GM18498 (cell line): Measurements from ENCODE around the gene PTHLH.

Experiments
- ATAC-seq: cut with Tn5 transposase; IDR thresholded peaks from one replicate; pipeline ENCODE4 v1.9.1; 2021; ENCODE audit warnings: mild to moderate bottlenecking, moderate library complexity; ENCODE audit not compliant: unreplicated experiment

PTHLH gene

DNA sequence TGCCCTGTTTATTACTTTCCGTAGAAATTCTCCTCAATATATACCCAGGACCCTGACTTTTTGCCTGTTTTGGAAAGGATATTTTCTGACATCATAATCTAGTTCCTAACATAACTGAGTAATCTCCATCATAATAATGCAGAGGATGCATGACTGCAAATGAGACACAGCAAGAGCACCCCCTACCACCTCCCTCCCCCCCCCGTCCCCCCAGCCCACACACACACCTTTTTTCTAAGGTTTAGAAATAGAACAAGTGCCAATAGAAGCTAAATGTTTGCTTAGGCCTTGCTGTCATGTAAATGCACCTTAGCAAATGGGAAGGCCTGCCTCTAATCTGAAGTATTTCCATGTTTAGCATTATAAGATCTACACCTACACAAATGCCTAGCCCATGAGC is at the start of gene PTHLH:
Gene PTHLH, minus strand, starts transcription at position 13 of the 400 bp plus-strand sequence. CDS start 3,239 bp downstream, outside the sequence.
- ATAC-seq = no peak

DNA sequence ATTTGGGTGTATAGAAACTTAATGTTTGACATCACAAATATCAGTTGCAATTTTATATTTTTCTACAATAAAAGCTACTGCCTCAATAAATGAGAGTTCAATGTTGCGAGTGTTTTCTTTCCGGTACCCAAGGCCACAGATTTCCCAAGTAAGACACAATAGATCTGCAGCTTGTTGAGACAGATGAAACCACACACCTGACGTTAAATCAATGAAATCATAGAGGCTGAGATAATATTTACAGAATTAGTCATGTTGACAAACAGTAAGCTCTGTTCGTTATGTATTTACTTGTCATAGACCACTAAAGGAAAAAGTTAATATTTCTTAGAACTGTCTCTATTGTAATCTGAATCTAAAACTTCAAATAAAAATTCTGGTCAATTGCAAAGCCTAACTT is 49.2 kb upstream of the PTHLH start:
- ATAC-seq = no peak

DNA sequence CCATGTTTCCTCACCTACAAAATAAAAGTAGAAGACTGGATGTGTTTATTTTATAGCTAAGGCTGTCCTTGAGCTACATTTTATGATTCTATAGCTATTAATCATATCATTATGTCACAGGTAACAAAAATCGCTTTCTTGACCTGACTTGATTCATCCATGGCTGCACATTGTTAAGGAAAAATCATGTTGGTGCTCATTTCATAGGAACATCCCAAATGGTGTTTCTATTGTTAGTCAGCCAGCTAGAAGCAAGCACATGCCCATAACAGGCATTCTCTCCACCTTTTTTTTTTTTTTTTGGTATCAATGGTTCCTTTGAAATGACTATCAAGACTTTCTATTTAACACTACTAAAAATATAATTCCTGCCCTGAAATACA is 45.3 kb upstream of the PTHLH start:
- ATAC-seq = no peak

DNA sequence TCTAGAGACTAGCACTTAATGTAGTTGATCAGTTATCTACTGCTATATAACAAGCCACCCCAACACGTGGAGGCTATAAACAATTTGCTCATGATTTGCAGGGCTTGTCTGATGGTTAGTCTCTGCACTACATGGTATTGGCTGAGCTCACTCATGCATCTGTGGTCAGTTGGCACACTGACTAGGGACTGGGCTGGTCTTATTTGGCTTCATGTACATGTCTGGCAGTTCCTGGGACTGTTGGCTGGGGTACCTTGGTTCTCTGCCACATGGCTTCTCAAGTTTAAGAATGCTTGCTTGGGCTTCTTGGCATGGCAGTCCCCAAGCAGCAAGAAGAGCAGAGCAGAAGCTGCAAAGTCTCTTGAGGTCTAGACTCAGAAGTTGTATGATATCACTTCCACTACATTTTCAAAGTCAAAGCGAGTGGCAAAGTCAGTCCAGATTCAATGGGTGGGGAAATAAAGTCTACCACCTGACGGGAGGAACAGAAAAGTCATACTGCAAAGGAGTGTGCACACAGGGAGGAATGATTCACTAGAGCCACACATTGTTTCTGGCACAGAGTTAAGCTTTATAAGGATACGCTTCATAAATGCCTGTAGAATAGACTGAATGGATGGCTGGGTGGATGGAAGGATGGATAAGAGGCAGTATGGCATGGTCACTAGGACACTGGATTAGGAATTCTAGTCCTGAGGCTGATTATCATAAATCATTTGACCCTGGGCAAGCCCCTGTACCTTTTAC is 44.8 kb upstream of the PTHLH start:
- ATAC-seq = no peak

DNA sequence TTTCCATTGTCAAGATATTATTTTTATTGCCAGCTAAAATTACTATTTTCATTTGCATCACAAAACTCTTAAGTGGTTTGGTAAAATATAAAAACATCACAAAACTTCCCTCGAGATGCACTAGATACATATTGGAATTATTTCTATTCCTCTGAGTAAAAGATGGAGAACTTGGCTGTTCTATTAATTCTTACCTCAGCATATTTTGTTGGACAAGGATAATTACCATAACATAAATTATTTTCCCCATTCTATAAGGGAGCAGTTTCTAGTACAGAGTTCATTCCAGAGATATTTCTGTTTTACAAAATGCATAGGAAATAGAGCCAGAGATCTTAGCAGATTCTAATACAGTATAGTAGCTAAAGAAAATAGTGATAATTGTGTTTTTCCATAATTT is 42.6 kb upstream of the PTHLH start:
- no peak for ATAC-seq

DNA sequence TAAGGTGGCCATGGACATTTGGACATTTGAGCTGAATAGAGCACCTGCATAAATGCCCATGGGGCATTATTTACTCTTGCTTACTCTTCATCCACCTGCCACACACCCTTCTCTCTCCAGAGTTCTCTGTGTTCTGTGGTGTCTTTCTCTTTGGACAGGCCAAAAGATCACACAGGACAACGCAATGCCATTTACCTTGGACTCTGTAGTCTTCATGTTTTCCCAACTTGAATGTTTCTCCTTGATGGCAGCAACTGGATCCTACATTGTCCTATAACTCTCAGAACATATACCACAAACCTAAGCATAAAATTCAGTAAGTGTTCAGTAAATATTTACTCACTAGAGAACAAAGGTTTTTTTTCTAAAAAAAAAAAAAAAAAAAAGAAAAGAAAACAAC is 41.7 kb upstream of the PTHLH start:
- ATAC-seq = no peak

DNA sequence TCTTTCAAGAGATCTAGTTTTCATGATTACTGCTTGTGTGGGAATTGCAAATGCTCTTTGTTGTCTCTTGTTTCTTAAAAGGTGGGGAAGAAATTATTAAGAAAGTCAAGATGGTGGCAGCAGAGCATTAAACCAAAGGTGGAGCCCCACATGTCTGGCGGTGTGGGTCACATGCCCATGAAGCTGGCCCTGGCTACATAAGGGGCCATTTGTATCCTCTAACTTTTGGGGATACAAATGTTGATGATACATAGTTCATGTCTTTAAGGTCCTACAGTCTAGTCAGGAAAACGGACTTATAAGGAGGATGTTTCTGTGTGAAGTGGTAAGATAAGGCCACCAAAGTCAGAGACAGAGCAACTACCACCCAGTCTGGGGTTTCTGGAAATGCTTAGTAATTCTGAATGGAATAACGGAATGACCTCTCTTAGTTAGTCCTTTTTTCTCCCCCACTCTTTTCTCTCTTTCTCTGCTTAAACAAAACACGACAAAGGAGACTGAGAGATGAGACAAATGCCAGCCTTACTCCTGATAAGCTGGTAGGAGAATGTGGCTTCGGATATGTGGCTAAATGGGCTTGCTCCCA is 39.9 kb upstream of the PTHLH start:
- no peak for ATAC-seq

DNA sequence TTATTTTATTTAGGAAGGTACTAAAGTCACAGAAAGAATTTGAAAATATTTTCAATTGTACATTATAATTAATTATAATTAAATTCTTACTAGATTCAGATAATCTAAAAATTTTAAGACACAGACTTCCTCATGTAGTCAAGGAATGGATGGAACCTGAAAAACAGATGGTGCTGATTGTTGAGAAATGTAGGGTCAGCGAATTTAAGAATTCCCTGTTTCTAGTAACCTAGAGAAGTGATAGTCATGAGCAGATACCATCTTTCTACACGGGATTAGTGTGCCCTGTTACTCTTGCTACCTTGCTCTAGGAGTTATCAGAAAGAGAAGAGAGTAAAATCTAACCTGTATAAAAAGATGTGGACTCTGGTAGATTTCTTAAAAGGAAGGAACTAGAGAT is 37.5 kb upstream of the PTHLH start:
- ATAC-seq = no peak

DNA sequence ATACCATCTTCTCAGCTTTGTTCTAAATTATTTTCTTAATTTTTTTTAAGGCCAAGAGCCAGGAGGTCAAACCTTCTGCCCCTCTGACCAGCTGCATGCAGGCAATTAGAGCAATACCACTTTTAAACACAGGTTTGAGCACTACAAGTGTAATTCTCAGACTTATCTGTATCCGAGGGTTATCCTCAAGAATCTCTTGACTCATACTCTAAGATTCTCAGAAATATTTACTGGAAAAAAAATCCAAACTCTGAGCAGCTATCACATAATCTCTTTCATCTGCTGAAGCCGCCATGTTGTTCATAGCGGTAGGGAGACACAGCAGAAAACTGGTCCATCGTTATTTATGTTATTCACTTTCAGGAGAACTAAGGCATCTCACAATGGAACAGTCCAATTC is 27.4 kb upstream of the PTHLH start:
- ATAC-seq = no peak

DNA sequence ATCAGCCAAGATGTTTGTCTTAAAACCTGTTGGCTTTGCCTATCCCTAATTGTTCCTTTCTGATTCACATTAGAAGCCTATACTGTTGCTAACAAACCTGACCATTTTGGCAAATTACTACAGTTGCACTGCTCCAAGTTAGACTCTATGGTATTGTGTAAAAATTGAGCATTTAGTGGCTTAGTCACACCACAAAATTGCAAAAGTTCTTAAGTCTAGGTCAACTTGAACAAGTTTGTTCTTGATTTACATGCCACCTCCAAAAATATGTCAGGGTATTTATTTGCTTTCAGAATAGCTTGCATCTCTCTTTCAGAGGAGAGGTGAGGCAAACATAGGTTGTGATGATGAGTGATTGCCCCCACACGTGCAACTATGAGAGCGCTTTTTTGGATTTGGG is 27.0 kb upstream of the PTHLH start:
- ATAC-seq = no peak

DNA sequence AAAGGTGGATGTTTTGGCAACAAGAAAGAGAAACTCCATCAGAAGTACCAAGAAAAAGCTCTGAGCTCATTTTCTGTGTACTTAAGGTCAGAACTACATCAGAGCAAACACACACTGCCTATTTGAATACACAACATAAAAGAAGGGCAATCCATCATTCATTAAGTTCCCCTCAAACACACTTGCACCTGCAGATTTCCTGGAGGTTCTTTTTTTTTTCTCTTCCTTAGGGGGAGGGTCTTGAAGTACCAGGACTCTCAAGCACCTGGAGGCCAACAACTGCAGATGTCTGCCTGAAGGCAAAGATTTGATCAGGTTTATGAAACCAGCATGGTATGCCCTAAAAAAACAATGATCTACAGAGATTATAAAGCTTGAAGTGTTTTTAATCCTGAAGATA is 26.1 kb upstream of the PTHLH start:
- ATAC-seq = no peak

DNA sequence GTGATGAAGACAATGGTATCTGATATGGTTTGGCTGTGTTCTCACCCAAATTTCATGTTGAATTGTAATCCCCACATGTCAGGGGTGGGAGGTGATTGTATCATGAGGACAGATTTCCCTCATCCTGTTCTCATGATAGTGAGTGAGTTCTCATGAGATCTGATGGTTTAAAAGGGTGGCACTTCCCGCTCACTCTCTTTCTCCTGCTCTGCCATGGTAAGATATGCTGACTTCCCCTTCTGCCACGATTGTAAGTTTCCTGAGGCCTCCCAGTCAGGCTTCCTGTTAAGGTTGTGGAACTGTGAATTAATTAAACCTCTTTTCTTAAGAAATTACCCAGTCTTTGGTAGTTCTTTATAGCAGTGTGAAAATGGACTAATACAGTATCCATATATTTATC is 25.6 kb upstream of the PTHLH start:
- ATAC-seq = no peak

DNA sequence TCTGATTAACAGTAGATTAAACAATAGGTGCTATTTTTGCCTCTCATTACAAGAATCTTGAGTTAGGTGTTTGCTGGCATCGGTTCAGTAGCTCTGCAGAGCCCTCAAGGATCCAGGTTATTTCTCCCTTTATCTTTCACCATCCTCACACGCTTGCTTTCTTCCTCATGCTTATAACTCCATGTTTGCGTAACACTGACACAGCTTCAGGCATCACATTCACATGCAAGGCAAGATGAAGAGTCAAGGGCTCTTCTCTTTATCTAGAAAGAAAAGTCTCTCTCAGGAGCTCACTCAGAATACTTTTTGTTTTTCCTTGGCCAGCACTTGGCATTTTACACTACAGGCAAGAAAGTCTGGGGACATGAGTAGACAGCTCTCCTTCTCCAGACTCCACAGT is 24.2 kb upstream of the PTHLH start:
- no peak for ATAC-seq

DNA sequence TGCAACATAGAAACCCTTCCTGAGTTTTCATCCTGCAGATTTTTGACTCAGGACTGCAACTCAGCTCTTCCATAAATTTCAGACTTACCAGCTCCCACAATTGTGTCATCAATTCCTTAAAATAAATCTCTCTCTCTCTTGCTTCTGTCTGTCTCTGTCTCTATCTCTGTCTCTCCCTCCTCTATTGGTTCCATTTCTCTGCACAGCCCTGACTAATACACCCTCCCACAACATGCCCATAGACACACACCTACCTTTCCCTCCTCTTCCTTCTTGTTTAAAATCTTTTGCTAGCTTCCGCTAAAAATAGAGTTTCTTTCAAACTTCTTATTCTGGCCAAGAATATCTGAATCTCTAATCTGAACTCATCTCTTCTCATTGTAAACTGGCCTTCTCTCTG is 22.9 kb upstream of the PTHLH start:
- ATAC-seq = no peak

DNA sequence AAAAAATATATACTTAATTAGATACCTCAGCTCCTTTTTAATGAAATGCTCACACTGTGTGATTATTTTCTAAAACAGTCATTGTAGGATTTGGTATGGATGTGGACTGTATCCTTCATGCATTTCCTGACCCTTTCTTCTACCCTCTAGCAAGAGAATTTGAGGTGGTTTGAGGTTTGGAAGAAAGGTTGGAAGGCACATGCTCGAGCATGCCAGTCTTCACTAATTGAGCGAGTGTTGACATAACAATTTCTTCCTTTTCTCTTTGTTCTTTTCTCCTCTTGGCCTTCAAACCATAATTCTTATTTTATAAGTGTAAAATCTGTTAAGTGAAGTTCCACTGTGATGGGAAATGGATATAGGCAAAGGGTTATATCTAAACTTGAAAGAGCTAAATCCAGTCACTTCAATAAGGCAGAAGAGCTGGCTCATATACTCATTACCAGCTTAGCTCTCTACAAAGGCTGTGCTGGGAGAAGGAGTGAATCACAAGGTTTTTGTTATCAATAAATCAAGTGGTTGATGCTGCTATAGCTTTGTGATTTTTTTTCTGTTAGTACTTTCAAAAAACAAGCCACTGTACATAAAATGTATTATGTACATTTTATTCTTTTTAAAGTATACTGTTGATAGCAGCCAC is 16.2 kb upstream of the PTHLH start:
- no peak for ATAC-seq

DNA sequence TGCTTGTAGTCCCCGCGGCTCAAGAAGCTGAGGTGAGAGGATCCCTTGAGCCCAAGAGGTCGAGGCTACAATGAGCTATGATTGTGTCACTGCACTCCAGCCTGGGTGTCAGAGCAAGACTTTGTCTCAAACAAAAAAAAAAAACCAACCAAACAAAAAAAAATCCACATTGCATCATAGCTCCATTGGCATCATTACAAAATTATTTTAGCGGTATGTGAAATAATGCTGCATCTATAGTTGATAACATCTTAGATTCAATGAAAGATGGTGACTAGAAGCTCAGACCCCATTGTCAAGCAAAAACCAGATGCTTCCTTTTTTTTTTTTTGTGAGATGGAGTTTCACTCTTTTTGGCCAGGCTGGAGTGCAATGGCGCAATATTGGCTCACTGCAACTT is 14.8 kb upstream of the PTHLH start:
- no peak for ATAC-seq

DNA sequence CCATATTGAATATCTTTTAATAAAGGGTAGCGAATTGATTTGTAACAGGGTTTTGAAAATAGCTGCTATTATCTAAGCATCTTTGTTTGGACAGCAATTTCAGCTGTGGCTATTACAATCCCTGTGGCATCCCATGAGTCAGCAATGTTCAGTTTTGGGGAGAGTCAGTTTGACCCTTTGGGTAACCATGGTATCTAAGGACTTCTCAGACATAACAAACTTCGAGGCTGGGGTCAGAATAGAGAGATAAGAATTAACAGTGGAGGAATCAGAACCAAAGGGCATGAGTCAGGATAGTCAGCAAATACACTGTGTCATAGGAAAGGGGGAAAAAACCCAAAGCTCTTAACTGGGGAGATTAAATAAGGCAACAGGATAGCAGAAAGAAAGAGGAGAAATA is 11.7 kb upstream of the PTHLH start:
- no peak for ATAC-seq

DNA sequence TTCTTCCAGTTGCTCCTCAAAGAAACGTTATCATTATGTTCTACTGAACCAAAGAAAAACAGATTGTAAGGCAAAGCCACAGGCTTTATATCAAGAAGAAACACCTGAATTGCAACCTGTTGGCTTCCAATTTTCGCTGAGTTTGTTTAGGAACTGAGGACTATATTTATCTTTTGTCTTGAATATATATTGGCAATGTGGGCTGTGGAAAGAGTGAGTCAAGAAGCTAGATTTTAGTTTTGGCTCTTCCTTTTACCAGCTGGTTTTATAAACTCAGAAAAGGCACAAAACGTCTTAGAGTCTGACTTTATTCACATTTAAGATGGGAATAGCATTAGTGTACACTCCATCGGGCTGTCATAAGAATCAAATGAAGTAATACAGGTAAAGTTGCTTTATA is 10.4 kb upstream of the PTHLH start:
- ATAC-seq = no peak

DNA sequence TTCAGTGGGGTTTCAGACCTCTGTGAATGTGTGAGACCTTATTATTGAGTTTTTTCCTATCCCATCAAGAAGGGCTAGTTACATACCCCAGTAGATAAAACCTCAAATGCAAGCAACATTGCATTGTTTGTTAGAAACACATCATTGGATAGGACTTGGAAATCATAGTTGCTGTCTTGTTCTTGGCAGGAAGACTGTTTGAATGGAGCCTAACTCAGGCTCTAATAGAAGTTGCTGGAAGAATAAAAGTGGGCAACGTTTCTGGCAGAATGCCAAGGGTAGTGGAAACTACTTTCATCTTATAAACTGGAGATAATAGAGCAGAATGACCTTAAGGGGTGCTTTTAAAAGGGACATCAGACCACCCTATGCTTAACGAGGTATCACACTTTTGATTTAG is 9.9 kb upstream of the PTHLH start:
- ATAC-seq = no peak

DNA sequence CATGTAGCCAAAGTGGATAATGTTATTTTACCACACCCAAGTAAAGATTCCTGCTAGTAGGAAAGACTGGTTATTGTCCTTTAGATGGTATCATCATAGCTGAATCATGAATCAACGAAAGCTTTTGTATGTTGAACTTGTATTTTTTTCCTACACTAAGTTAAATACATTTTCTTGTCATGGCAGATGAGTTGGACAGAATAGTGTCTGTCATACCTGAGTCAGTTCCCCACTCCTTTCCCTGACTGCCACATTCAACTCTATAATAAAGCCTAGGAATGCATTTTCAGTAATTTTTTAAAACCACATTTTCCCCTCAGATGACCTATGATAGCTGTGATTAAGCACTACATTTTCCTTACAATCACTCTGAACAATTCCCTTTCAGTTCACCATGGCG is 9.3 kb upstream of the PTHLH start:
- no peak for ATAC-seq

DNA sequence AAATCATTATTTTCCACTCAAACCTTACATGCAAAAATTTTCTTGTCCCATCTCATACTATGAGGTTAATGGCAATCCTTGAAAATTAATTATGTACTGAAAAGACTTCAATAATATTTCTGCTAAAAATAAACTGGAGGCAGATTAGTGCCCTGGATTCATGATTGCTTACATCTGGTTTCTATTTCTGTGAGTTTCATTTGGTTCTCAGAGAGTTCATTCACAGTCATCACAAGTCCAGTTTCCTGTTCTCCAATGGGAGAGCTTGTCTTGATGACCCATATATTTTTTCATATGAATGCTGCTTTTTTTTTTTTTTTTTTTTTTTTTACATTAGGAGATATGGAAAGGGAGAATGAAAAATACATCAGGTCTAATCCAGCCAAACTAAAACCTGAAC is 6.6 kb upstream of the PTHLH start:
- ATAC-seq = no peak
